GM12878 (cell line): ENCODE data around the gene MRTFA. TPM values are rescaled to one million over a fixed set of nuclear protein-coding genes. Genes with fewer than 3 reads are reported as not detected.

Experiments used
- ATAC-seq: fragments of 200-7000 bp; cut with Tn5 transposase; 3 replicates; pipeline ENCODE4 v1.9.1; 2020; ENCODE audit warnings: mild to moderate bottlenecking, moderate library complexity
- BruUV-seq: library from RNA; stranded (reverse); fragments of 400-500 nt; replicated peaks from 2 replicates; lab custom pipeline; 2021; lab: Mats Ljungman, UMichigan
- CTCF ChIA-PET: fragments of 300-600 bp; sonication (Branson Sonifier 250); formaldehyde crosslinking; extraction: SDS; loops from one replicate; lab custom pipeline; 2021; ENCODE audit warnings: inconsistent platforms; lab: Yijun Ruan, JAX
- POLR2A ChIA-PET: fragments of 350-600 bp; formaldehyde crosslinking; extraction: SDS; loops from one replicate; lab custom pipeline; 2021; ENCODE audit warnings: inconsistent platforms; lab: Charles Lee
- RAD21 ChIA-PET: fragments of 300-600 bp; sonication (Branson Sonifier 250); formaldehyde crosslinking; loops from one replicate; lab custom pipeline; 2023; ENCODE audit warnings: antibody characterized with exemption; ENCODE audit not compliant: unreplicated experiment; lab: Charles Lee
- SMC1A ChIA-PET: fragments of 300-600 bp; sonication (Branson Sonifier 250); formaldehyde crosslinking; loops from one replicate; lab custom pipeline; 2023; ENCODE audit not compliant: unreplicated experiment, uncharacterized antibody; lab: Charles Lee
- DNase-seq: peaks from one replicate; pipeline ENCODE4 v3.0.0-alpha.2; 2011; ENCODE audit warnings: low read depth, low spot score
- FAIRE-seq: peaks from 3 replicates; lab custom pipeline; 2011; peaks lifted over from hg19 to GRCh38; lab: Jason Lieb, UNC
- H2AFZ ChIP-seq: 2 replicates; pipeline ENCODE4 v1.6.0; 2011; ENCODE audit warnings: low read depth, low read length, control low read depth; ENCODE audit not compliant: control insufficient read depth
- H3K27ac ChIP-seq: 2 replicates; pipeline ENCODE4 v1.5.1; 2011; ENCODE audit warnings: control low read depth; ENCODE audit not compliant: control insufficient read depth, insufficient read depth
- H3K27me3 ChIP-seq, 2 experiments: replicated peaks in 1 of 2; 2 replicates each; pipeline versions ENCODE4 v1.6.0 to v1.6.1; 2011; ENCODE audit warnings: low read length in 1 of 2; ENCODE audit not compliant: control insufficient read depth in 2 of 2, insufficient read depth in 2 of 2
- H3K36me3 ChIP-seq, 2 experiments: 2 replicates each; pipeline ENCODE4 v1.5.1; 2011; ENCODE audit warnings: low read length in 1 of 2; ENCODE audit not compliant: control insufficient read depth in 2 of 2, insufficient read depth in 2 of 2
- H3K4me1 ChIP-seq: 2 replicates; pipeline ENCODE4 v1.6.1; 2011; ENCODE audit warnings: mild to moderate bottlenecking, low read length, moderate library complexity, mixed read lengths; ENCODE audit not compliant: control insufficient read depth, insufficient read depth
- H3K4me2 ChIP-seq: 2 replicates; pipeline ENCODE4 v1.6.0; 2011; ENCODE audit warnings: control low read depth; ENCODE audit not compliant: control insufficient read depth, insufficient read depth
- H3K4me3 ChIP-seq: fragments of 200-600 bp; sonication (generic); 2 replicates; pipeline ENCODE4 v1.5.1; 2016
- H3K79me2 ChIP-seq: 2 replicates; pipeline ENCODE4 v1.6.0; 2011; ENCODE audit warnings: low read length; ENCODE audit not compliant: control insufficient read depth, insufficient read depth
- H3K9ac ChIP-seq: 2 replicates; pipeline ENCODE4 v1.8.0; 2011; ENCODE audit warnings: low read length, control low read depth, mixed read lengths; ENCODE audit not compliant: control insufficient read depth, insufficient read depth
- H3K9me3 ChIP-seq: replicated peaks from 3 replicates; pipeline ENCODE4 v1.5.1; 2011; ENCODE audit warnings: mild to moderate bottlenecking, low read length; ENCODE audit not compliant: control insufficient read depth, insufficient read depth
- H4K20me1 ChIP-seq: 2 replicates; pipeline ENCODE4 v1.6.0; 2011; ENCODE audit not compliant: control insufficient read depth, insufficient read depth
- CBFB ChIP-seq: IDR thresholded peaks from 2 replicates; pipeline ENCODE4 v1.6.1; 2016; ENCODE audit warnings: antibody characterized with exemption, low read depth
- GABPA ChIP-seq: IDR thresholded peaks from 2 replicates; pipeline ENCODE4 v1.6.1; 2014; ENCODE audit warnings: antibody characterized with exemption, low read depth, mild to moderate bottlenecking, inconsistent platforms
- KLF5 ChIP-seq: fragments of 450-650 bp; IDR thresholded peaks from 2 replicates; pipeline ENCODE4 v1.6.1; 2014; ENCODE audit warnings: mild to moderate bottlenecking; ENCODE audit not compliant: partially characterized antibody
- MYC ChIP-seq: IDR thresholded peaks from 2 replicates; pipeline ENCODE4 v1.6.1; 2011; ENCODE audit warnings: mild to moderate bottlenecking, low read length, moderate library complexity, inconsistent platforms; ENCODE audit not compliant: insufficient read depth, insufficient replicate concordance, insufficient read length, severe bottlenecking
- NFXL1 ChIP-seq: fragments of 450-650 bp; IDR thresholded peaks from 2 replicates; pipeline ENCODE4 v1.6.1; 2017; ENCODE audit warnings: antibody characterized with exemption, mild to moderate bottlenecking, borderline replicate concordance
- RELA ChIP-seq: fragments of 450-650 bp; IDR thresholded peaks from 2 replicates; pipeline ENCODE4 v1.8.0; 2014; ENCODE audit warnings: borderline replicate concordance; ENCODE audit not compliant: partially characterized antibody
- SREBF1 ChIP-seq: IDR thresholded peaks from 2 replicates; pipeline ENCODE4 v1.6.1; 2012; ENCODE audit warnings: mild to moderate bottlenecking, low read length
- ZNF217 ChIP-seq: fragments of 450-650 bp; IDR thresholded peaks from 2 replicates; pipeline ENCODE4 v1.6.1; 2017; ENCODE audit warnings: antibody characterized with exemption, mild to moderate bottlenecking
- WGBS: methylation state at CpG from one replicate; pipeline ENCODE4 v1.1.6; 2016; ENCODE audit warnings: low lambda C conversion rate; ENCODE audit not compliant: insufficient replicate concordance, insufficient coverage; ENCODE audit errors: missing lambda C conversion rate; 5-methylcytosine and 5-hydroxymethylcytosine counted together
- in situ Hi-C: fragments of 300-500 bp; cut with MboI; formaldehyde crosslinking; loops from 9 replicates; pipeline ENCODE4 v1.14.3; 2018; ENCODE audit warnings: mixed read lengths
- intact Hi-C: fragments of 100-400 bp; cut with micrococcal nuclease; formaldehyde crosslinking; loops from one replicate; pipeline ENCODE4 v1.14.2; 2022; ENCODE audit not compliant: unreplicated experiment
- polyA plus RNA-seq, 11 experiments: library from polyadenylated mRNA; depleted of rRNA in 4 of 11; unstranded in 6 of 11; stranded (reverse) in 5 of 11; fragments of >200 nt; fragmentation: Nextera tagmentation in 4 of 11; fragmentation: Illumina TruSeq in 1 of 11; extraction: Ambion mirVana in 4 of 11; extraction: Trizol in 1 of 11; gene quantifications; 1 replicate in 1 of 11; 2 replicates in 10 of 11; pipeline versions ENCODE4 v1.2.1 to v1.2.3, GENCODE V29; 2011 to 2016; ENCODE audit warnings: inconsistent platforms in 2 of 11, missing spikeins in 2 of 11, low read depth in 1 of 11
- total RNA-seq, 4 experiments: library from RNA; depleted of rRNA in 3 of 4; stranded (reverse); fragments of >200 nt in 3 of 4; fragmentation: Illumina TruSeq in 1 of 4; extraction: Trizol in 1 of 4; gene quantifications; 2 replicates each; pipeline versions ENCODE4 v1.2.1 to v1.2.3, GENCODE V29; 2013 to 2021
- TF ChIP-seq, protein P1 (sequence below): fragments of 450-650 bp; conservative IDR thresholded peaks from 2 replicates; pipeline ENCODE4 v1.6.1; 2017; ENCODE audit warnings: mild to moderate bottlenecking, moderate library complexity

The MRTFA gene
- total and polyA plus RNA-seq, 10 of the 15 experiments (the other 5 are each of a cell fraction or from before 2014, with no cell fraction given) = 2.0 to 63.9 (median 17.9) TPM

DNA sequence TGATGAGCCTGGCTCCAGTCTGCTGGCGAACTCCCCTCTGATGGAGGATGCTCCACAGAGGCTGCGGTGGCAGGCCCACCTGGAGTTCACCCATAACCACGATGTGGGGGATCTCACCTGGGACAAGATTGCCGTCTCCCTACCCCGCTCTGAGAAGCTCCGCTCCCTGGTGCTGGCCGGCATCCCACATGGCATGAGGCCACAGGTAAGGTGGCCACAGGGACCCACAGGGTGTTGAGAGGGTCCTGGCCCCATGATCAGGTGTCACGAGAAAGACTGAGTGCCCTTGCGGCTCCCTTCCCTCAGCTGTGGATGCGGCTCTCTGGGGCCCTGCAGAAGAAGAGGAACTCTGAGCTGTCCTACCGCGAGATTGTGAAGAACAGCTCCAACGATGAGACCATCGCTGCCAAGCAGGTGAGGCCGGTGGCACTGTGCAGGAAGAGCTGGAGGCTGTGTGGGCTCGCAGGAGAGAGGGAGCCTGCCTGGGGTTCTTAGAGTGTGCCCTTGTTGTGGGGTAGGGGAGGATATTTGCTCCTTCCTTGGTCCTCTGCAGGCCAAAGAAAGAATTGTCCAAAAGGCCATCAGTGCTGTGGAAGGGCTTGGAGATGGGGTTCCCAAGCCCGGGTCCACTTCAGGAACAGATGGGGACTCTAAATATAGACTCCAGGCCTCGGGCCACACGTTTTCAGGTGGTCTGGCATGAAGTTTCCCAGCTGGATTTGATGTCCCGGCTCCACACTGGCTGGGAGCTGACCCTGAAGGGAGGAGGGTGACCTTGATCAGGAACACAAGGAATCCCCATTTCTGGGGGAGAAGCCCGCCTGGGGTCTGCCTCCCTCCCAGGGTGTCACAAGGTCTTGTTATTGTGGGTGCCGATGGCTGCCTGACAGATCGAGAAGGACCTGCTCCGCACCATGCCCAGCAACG is 232.0 kb downstream of the MRTFA start:
- POLR2A ChIA-PET = interaction anchor here (0.9 to 1.0 kb wide), 2 partner anchors 10 to 12 kb away, joined by 3 read pairs; no protein-coding TSS in a partner anchor

More for the DNA sequence above, 232.0 kb downstream of the MRTFA start:
- Histone ChIP-seq H3K9ac (no peak overlapping the region), H3K4me3 (no peak overlapping the region), H3K36me3 (peaks cover 14 to 38% of the 10 kb centered on the region in 2 experiments), H3K27ac (no peak overlapping the region), H3K4me1 (peaks cover 26% of the 10 kb centered on the region), H3K9me3 (no peaks in the 10 kb centered on the region), H2AFZ (no peak overlapping the region), H3K27me3 (no peaks in the 10 kb centered on the region), H3K4me2 (no peak overlapping the region), H3K79me2 (no peaks in the 10 kb centered on the region), H4K20me1 (no peaks in the 10 kb centered on the region)
- intact Hi-C loops (no loop called here), in situ Hi-C loops (no loop called here)
- RAD21 ChIA-PET = interaction anchor here (0.6 kb wide), 1 partner anchor 20 kb away, joined by 3 read pairs; no protein-coding TSS in a partner anchor
- SMC1A ChIA-PET = interaction anchor here (1.1 kb wide), 1 partner anchor 22 kb away, joined by 3 read pairs; no protein-coding TSS in a partner anchor
- DNase-seq = no peak
- TF ChIP-seq SREBF1 = no peak
- TF ChIP-seq, protein P1, sequence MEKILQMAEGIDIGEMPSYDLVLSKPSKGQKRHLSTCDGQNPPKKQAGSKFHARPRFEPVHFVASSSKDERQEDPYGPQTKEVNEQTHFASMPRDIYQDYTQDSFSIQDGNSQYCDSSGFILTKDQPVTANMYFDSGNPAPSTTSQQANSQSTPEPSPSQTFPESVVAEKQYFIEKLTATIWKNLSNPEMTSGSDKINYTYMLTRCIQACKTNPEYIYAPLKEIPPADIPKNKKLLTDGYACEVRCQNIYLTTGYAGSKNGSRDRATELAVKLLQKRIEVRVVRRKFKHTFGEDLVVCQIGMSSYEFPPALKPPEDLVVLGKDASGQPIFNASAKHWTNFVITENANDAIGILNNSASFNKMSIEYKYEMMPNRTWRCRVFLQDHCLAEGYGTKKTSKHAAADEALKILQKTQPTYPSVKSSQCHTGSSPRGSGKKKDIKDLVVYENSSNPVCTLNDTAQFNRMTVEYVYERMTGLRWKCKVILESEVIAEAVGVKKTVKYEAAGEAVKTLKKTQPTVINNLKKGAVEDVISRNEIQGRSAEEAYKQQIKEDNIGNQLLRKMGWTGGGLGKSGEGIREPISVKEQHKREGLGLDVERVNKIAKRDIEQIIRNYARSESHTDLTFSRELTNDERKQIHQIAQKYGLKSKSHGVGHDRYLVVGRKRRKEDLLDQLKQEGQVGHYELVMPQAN = no peak
- TF ChIP-seq CBFB = no peak
- no peak for TF ChIP-seq ZNF217
- no peak for TF ChIP-seq MYC
- no peak for TF ChIP-seq GABPA
- no peak for TF ChIP-seq KLF5
- no peak for TF ChIP-seq NFXL1
- no peak for TF ChIP-seq RELA
- ATAC-seq = no peak
- CTCF ChIA-PET = no interaction called here
- BruUV-seq = no TSS peak
- FAIRE-seq = no peak
- WGBS = 86% methylated on average over 25 of the region's 25 CpGs
